Panc1 (cell line): ENCODE results near the gene NT5C1A. TPM values are rescaled to one million over a fixed set of nuclear protein-coding genes. Genes with fewer than 3 reads are reported as not detected.

ENCODE experiments used
- ATAC-seq: fragments of 200-7000 bp; cut with Tn5 transposase; 2 replicates; pipeline ENCODE4 v1.9.1; 2020; ENCODE audit warnings: mild to moderate bottlenecking, moderate library complexity
- BruUV-seq: library from RNA; stranded (reverse); fragments of 400-500 nt; replicated peaks from 2 replicates; lab custom pipeline; 2021; lab: Mats Ljungman, UMichigan
- CTCF ChIA-PET: fragments of 300-600 bp; sonication (Branson Sonifier 250); formaldehyde crosslinking; loops from one replicate; lab custom pipeline; 2022; ENCODE audit warnings: antibody characterized with exemption; lab: Charles Lee
- POLR2A ChIA-PET: fragments of 300-600 bp; sonication (Branson Sonifier 250); formaldehyde crosslinking; loops from one replicate; lab custom pipeline; 2022; ENCODE audit warnings: antibody characterized with exemption; lab: Charles Lee
- DNase-seq: peaks from one replicate; pipeline ENCODE4 v3.0.0-alpha.2; 2010; ENCODE audit warnings: low read depth, low spot score
- H3K27ac ChIP-seq: 2 replicates; pipeline ENCODE4 v1.5.1; 2011; ENCODE audit warnings: mild to moderate bottlenecking, low read length, inconsistent platforms
- H3K27me3 ChIP-seq: fragments of 200-500 bp; sonication (Bioruptor generic); 2 replicates; pipeline ENCODE4 v1.6.0; 2014; ENCODE audit warnings: low read length, inconsistent platforms; ENCODE audit not compliant: control insufficient read depth, insufficient read depth
- H3K36me3 ChIP-seq: fragments of 200-500 bp; sonication (Bioruptor generic); 2 replicates; pipeline ENCODE4 v1.5.1; 2014; ENCODE audit warnings: inconsistent platforms, mild to moderate bottlenecking, low read length, moderate library complexity; ENCODE audit not compliant: control insufficient read depth, insufficient read depth
- H3K4me1 ChIP-seq: 2 replicates; pipeline ENCODE4 v1.5.1; 2011; ENCODE audit warnings: inconsistent platforms, mild to moderate bottlenecking, low read length, moderate library complexity; ENCODE audit not compliant: control insufficient read depth, insufficient read depth
- H3K4me3 ChIP-seq, 2 experiments: 2 replicates each; pipeline ENCODE4 v1.5.1; 2011 to 2012; ENCODE audit warnings: low read depth in 2 of 2, low read length in 2 of 2, mild to moderate bottlenecking in 2 of 2, inconsistent platforms in 1 of 2, moderate library complexity in 1 of 2
- H3K9me3 ChIP-seq: fragments of 200-500 bp; sonication (Bioruptor generic); 2 replicates; pipeline ENCODE4 v1.5.1; 2014; ENCODE audit warnings: low read depth, mild to moderate bottlenecking, inconsistent platforms, low read length, moderate library complexity; ENCODE audit not compliant: control insufficient read depth, insufficient read depth
- POLR2AphosphoS5 ChIP-seq: IDR thresholded peaks from 2 replicates; pipeline ENCODE4 v1.6.1; 2012; ENCODE audit warnings: mild to moderate bottlenecking, low read depth, low read length, moderate library complexity
- SIN3A ChIP-seq: IDR thresholded peaks from 2 replicates; pipeline ENCODE4 v1.6.1; 2012; ENCODE audit warnings: low read depth, mild to moderate bottlenecking, low read length, moderate library complexity, borderline replicate concordance; ENCODE audit not compliant: insufficient read depth
- TCF7L2 ChIP-seq: IDR thresholded peaks from 2 replicates; pipeline ENCODE4 v1.6.1; 2011; ENCODE audit warnings: mild to moderate bottlenecking, low read depth, low read length, inconsistent platforms
- in situ Hi-C: cut with HindIII; loops from 2 replicates; pipeline ENCODE4 v1.10.0; 2016; ENCODE audit warnings: low sequenced_read_pairs, low pct_unique_long_range_greater_than_20kb
- intact Hi-C: fragments of 100-400 bp; cut with micrococcal nuclease; formaldehyde crosslinking; loops from one replicate; pipeline ENCODE4 v1.10.0; 2022; ENCODE audit not compliant: unreplicated experiment
- total RNA-seq: library from RNA; stranded (reverse); gene quantifications from one replicate; pipeline ENCODE4 v1.2.1, GENCODE V29; 2021; ENCODE audit not compliant: unreplicated experiment
- TF ChIP-seq, protein P1 (sequence below): fragments of 450-650 bp; IDR thresholded peaks from 2 replicates; pipeline ENCODE4 v1.5.1; 2017; ENCODE audit warnings: mild to moderate bottlenecking
- TF ChIP-seq, protein P2 (sequence below), 2 experiments: IDR thresholded peaks; 2 replicates each; pipeline ENCODE4 v1.6.1; 2011 to 2012; ENCODE audit warnings: low read depth in 2 of 2, control low read depth in 1 of 2, low read length in 1 of 2, mild to moderate bottlenecking in 1 of 2, moderate library complexity in 1 of 2; ENCODE audit not compliant: insufficient read depth in 1 of 2

The NT5C1A gene
- total RNA-seq, 1 experiment from 2014 or later = not detected

DNA sequence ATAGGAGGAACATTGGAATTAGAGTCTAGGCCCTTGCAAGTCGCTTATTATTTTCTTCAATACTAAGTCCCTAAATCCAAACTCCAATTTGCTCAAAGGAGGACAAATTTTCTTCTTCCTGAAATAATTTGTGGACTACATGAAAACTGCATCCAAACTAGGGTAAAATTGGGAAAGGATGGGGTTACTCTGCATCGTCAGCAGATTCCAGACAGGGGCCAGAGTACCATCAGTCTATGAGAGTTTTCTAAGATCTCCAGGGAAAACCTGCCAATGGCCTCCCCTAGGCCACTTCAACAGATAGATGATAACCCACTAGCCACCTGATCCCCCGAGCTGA, 33.0 kb downstream of the NT5C1A start:
- Histone ChIP-seq H3K27ac (no peak overlapping the region), H3K4me3 (peak overlapping the region; percentile 55 to 60), H3K27me3 (no peaks in the 10 kb centered on the region), H3K36me3 (no peaks in the 10 kb centered on the region), H3K4me1 (0 out of 2 replicates have a peak, but pooled peaks cover 2% of the 10 kb centered on the region), H3K9me3 (no peaks in the 10 kb centered on the region)
- intact Hi-C loops (no loop called here), in situ Hi-C loops (no loop called here)
- POLR2A ChIA-PET = no interaction called here
- CTCF ChIA-PET = interaction anchor here (0.7 to 1.4 kb wide), 2 partner anchors 33 kb away, joined by 3 to 4 read pairs; no protein-coding TSS in a partner anchor
- no TSS peak for BruUV-seq
- TF ChIP-seq, protein P1, sequence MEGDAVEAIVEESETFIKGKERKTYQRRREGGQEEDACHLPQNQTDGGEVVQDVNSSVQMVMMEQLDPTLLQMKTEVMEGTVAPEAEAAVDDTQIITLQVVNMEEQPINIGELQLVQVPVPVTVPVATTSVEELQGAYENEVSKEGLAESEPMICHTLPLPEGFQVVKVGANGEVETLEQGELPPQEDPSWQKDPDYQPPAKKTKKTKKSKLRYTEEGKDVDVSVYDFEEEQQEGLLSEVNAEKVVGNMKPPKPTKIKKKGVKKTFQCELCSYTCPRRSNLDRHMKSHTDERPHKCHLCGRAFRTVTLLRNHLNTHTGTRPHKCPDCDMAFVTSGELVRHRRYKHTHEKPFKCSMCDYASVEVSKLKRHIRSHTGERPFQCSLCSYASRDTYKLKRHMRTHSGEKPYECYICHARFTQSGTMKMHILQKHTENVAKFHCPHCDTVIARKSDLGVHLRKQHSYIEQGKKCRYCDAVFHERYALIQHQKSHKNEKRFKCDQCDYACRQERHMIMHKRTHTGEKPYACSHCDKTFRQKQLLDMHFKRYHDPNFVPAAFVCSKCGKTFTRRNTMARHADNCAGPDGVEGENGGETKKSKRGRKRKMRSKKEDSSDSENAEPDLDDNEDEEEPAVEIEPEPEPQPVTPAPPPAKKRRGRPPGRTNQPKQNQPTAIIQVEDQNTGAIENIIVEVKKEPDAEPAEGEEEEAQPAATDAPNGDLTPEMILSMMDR = no peak
- TF ChIP-seq POLR2AphosphoS5 (no peak), TCF7L2 (no peak), SIN3A (no peak)
- TF ChIP-seq, protein P2, sequence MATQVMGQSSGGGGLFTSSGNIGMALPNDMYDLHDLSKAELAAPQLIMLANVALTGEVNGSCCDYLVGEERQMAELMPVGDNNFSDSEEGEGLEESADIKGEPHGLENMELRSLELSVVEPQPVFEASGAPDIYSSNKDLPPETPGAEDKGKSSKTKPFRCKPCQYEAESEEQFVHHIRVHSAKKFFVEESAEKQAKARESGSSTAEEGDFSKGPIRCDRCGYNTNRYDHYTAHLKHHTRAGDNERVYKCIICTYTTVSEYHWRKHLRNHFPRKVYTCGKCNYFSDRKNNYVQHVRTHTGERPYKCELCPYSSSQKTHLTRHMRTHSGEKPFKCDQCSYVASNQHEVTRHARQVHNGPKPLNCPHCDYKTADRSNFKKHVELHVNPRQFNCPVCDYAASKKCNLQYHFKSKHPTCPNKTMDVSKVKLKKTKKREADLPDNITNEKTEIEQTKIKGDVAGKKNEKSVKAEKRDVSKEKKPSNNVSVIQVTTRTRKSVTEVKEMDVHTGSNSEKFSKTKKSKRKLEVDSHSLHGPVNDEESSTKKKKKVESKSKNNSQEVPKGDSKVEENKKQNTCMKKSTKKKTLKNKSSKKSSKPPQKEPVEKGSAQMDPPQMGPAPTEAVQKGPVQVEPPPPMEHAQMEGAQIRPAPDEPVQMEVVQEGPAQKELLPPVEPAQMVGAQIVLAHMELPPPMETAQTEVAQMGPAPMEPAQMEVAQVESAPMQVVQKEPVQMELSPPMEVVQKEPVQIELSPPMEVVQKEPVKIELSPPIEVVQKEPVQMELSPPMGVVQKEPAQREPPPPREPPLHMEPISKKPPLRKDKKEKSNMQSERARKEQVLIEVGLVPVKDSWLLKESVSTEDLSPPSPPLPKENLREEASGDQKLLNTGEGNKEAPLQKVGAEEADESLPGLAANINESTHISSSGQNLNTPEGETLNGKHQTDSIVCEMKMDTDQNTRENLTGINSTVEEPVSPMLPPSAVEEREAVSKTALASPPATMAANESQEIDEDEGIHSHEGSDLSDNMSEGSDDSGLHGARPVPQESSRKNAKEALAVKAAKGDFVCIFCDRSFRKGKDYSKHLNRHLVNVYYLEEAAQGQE (IDR thresholded peaks at IDR 0.05; ENCODE audit: insufficient read depth in 1 of 2, low read depth in 2 of 2, low read length in 1 of 2) = no peak
- no peak for DNase-seq
- no peak for ATAC-seq

DNA sequence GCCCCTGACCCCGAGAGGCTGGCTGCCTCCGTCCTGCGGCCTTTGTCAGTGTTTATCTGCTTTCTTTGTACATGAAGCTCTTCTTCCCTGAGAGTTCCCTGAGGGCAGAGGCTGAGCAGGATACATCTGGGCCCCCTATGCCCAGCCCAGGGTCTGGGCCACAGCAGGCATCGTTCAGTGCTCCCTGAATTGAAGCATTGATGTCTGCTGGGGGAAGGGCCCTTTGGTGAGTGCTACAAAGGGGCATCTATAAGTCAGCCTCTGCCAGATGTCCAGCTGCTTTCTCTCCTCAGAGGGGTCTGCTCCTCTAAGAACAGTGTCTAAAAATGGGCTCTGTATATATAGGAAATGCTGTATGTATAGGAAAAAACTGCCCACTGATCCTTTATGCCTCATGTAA, 34.5 kb downstream of the NT5C1A start:
- no peak for TF ChIP-seq SIN3A
- no peak for TF ChIP-seq POLR2AphosphoS5
- TF ChIP-seq, protein P2 (IDR thresholded peaks at IDR 0.05; ENCODE audit: insufficient read depth in 1 of 2, low read depth in 2 of 2, low read length in 1 of 2) = no peak
- no peak for TF ChIP-seq TCF7L2
- TF ChIP-seq, protein P1 = no peak
- Histone ChIP-seq H3K4me3 (no peak overlapping the region), H3K27me3 (no peaks in the 10 kb centered on the region), H3K36me3 (no peaks in the 10 kb centered on the region), H3K27ac (no peak overlapping the region), H3K9me3 (no peaks in the 10 kb centered on the region), H3K4me1 (0 out of 2 replicates have a peak, but pooled peaks cover 2% of the 10 kb centered on the region)
- no TSS peak for BruUV-seq
- DNase-seq = no peak
- POLR2A ChIA-PET = no interaction called here
- intact Hi-C loops (no loop called here), in situ Hi-C loops (no loop called here)
- CTCF ChIA-PET = interaction anchor here (0.5 to 1.4 kb wide), 2 partner anchors 31 to 56 kb away, joined by 3 to 4 read pairs; no protein-coding TSS in a partner anchor
- ATAC-seq = no peak
